EH (cell line): ENCODE results near the gene DNM1.

Experiments used
- DNase-seq: peaks from one replicate; pipeline ENCODE4 v3.0.0-alpha.2; 2015; ENCODE audit warnings: low read depth

DNM1 gene

DNA sequence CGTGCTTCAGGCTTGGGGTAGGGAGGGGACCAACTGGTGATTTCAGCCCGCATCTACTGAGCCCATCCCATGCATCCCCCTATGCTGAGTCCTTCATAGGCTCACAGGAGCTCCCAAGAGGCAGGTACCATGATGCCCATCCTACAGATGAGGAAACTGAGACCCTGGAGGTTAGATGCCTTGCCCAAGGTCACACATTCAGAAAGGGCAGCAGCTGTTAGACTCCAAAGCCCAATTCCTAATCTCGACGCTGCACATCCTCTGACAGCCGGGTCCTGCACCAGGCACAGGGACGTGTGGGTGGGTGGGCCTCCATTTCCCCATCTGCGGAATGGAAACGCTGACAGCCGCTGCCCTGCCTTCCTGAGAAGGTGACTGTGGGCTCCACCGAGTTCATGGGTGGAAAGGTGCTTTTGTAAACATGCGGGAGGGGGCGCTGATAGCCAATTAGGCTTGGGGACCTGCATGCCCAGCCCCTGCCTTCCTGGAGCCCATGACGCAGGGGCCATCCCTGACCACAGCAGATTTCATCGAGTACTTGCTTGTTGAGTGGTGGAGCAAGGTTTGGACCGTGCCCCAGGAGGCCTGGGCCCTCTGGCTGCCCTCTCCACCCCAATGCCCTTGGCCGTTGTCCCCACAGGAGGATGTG lies 2.2 kb downstream of the DNM1 start:
- DNase-seq, result no peak

GRCh38 chr9:128206484-128206883 lies 3.3 kb downstream of the DNM1 start:
- no peak for DNase-seq

GRCh38 chr9:128206916-128207910 lies 4.0 kb downstream of the DNM1 start:
- no peak for DNase-seq

GRCh38 chr9:128208386-128208785 lies 5.2 kb downstream of the DNM1 start:
- DNase-seq, result no peak

DNA sequence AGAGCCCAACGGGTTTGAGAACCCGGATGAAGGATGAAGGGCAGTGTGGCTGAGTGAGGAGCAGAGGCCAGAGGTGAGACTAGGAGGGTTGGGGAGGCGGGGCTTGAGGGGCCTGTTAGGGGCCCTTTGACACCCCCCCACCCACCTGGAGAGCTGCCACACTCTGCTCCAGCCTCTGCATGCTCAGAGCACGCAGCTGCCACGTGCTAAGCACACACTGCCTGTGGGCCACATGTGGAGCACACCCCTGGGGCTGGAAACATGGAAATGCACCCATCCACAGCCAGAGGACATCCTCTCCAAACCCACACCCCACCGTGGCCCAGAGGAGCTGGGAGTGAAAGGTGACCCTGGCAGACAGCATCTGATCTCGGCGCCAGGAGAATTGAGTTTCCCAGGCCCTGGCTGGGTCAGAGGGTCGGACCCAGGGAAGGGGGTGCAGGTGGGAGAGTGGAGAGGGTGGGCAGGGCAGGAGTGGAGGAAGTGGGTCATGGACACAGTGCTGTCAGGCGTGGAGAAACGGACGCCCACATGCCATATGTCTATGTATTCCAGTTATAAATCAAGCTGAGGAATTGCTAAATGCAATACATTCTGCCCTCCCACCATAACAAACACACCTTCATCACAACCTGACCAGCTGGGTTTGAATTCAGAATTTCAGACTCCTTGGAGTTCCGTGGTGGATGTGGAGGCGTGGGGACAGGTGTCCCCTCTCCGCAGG lies 5.9 kb downstream of the DNM1 start:
- no peak for DNase-seq

- peak; percentile 37 for DNase-seq
Observed at GRCh38 chr9:128211186-128211980, 8.2 kb downstream of the DNM1 start.

GRCh38 chr9:128211981-128212281 lies 8.8 kb downstream of the DNM1 start:
- no peak for DNase-seq

DNA sequence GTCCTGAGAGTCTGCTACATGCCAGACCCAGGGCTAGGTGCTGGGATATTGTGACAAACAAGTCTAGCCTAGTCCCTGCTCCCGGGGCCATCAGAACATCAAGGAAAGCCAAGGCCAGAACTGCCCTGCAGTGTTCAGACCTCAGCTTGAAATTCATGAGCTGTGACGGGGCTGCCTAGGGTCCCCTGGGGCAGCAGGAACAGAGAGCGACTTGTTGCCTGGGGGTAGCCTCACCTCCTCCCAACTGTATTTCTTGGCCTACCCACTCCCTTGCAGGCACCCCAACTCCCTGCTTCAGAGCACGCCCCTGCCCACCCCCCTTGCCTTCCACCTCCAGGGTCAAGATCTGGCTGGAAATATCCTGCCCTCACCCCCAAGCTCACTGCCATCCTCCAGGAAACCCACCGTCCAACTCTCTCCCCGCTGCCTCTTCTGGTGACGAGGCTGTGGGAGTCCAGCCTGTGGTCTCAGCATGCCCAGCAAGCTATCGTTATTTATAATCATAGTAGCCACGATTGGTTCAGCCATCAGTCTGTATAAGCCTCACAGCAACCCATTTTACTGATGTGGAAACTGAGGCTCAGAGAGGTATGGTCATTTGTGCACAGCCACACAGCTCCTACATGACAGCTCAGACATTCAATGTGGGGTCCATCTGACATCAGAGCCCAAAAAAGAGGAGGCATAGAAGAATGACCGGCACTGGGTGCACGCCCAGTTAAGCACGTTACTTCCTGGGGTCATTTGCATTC lies 10.7 kb downstream of the DNM1 start:
- no peak for DNase-seq

GRCh38 chr9:128214571-128215490 lies 11.7 kb downstream of the DNM1 start:
- DNase-seq, result peak; percentile 44

DNA sequence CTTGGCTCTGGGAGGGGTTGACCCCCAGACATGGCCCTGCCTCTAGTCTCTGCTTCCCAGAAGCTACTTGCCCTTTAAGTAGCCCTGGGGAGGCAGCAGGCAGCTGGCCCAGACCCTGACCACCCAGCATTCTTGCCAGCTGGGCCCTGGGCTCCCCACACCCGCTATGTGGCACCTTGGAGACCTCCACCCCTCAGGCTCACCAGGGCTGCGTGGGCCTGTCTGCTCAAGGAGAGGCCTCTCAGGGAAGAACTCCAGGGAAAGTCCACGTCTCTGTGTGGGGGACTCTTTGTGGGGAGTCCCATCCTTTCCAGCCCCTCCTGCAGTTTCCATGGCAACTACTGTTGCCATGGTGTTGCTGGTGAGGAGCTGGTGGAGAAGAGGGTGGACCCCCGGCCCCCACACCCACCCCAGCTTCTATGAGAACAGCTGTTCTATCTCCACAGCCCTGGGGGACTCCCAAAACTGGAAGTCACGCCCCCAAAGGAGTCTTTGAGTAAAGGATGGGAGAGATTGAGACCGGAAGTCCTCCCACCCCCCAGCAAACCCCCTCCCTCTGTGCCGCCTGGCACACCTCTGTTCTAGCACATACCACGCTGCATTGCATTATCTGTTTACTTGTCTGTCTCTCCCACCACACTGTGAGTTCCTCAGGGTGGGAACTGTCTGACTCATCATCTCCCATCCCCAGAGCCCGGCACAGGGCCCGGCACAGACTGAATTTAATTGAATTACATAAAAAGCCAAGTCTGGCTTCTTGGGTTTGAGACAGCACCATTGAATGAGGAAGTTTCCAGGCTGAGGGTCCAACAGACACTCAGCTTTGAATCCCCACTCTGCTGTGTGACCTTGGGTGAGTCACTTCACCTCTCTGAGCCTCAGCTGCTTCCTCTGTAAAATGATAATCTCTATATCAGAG lies 12.6 kb downstream of the DNM1 start:
- DNase-seq, result peak; percentile 87

GRCh38 chr9:128216781-128217553 lies 13.8 kb downstream of the DNM1 start:
- DNase-seq, result no peak

DNA sequence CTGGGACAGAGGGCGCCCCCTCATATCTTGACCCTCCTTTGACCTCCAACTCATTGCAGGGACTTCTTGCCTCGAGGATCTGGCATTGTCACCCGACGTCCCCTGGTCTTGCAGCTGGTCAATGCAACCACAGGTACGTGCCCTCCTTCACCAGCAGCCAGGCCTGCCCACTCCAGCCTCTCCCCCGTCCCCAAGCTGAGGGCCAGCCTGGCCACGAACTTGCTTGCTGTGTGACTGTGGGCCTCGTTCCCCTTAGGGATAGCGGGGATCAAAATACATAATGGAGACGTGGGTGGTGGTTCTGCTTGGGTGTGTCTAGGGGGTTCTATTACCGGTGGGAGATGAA lies 15.0 kb downstream of the DNM1 start:
- no peak for DNase-seq

DNA sequence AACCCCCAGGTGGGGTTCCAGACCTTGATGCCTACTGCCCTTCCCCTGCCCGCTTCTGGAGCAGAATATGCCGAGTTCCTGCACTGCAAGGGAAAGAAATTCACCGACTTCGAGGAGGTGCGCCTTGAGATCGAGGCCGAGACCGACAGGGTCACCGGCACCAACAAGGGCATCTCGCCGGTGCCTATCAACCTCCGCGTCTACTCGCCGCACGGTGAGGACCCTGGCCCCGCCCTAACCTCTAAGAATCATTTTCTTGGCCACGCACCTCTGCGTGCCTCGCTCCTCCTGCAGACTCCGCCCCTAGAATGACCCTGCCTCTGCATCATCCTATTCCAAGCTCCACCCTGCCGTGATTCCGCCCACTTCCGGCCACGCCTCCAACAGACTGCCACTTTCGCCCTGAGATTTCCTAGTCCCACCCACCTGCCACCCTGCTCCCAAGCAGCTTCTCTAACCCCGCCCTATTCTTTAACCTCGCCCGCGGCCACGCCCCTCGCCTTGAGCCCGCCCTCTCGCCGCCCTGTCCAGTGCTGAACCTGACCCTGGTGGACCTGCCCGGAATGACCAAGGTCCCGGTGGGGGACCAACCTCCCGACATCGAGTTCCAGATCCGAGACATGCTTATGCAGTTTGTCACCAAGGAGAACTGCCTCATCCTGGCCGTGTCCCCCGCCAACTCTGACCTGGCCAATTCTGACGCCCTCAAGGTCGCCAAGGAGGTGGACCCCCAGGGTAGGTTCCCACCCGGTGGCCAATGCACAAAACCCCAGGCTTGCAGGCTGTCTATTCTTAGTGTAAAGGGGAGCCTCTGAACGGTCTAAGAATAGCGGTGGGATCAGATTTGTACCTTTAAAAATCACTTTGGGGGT lies 15.6 kb downstream of the DNM1 start:
- DNase-seq, result peak; percentile 51

- DNase-seq, result no peak
Observed at GRCh38 chr9:128219831-128220230, 16.7 kb downstream of the DNM1 start.

DNA sequence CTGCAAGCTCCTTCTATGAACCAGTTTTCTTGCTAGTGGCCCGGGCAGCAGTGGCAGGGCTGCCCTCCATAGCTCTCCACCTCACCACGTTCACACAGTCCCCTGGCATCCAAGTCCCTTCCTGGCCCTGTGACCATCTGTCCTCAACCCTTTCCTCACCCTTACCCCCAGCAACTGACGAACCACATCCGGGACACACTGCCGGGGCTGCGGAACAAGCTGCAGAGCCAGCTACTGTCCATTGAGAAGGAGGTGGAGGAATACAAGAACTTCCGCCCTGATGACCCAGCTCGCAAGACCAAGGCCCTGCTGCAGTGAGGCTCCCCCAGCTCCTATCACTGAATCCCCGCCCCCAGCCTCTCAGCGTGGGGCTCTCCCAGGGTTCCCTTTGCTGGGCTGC lies 18.8 kb downstream of the DNM1 start:
- no peak for DNase-seq

DNA sequence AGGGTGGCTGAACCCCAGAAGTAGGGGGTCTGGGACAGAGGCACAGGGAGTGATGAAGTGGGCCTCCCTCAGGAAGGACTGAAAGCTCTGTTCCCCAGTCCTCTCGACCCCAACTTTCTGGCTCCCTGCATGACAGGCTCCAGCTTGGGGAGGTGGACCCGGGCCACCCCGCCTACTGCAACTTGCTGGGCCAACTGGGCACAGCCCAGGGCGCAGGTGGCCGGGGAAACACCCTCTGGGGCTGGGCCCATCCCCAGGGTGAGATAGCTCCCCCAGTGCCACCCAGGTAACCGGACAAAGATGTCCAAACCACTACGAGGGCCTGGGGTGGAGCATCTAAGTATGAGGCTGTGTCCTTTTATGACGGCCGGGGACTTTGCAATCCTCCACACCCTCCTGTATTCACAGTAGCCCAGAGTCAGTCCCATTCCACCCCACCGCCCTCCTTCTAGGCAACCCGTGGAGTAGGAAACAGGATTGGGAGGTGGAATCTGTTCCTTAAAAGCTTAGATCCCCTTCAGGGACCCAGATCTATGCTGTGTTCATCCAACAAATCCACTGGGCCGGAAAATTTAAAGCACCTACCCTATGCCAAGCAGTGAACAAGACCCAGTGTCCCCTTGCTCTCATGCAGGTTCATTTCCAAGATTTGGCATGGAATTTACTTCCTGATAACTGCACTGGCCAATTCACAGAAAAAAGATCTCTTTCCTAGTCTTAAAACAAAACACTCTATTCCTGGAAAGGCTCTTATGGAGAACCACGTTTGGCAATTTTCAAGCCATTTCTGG lies 19.9 kb downstream of the DNM1 start:
- no peak for DNase-seq

- DNase-seq, result no peak
Observed at GRCh38 chr9:128224877-128225276, 21.7 kb downstream of the DNM1 start.
